ENCODE results near the gene POTEI.
"Not testable (repeated sequence)": the region's sequence is repeated elsewhere in the genome, so short reads cannot be mapped to it uniquely, and the experiment has no call there.

The POTEI gene

GRCh38 chr2:130509228-130509627, at the start of gene POTEI:
Gene POTEI (minus strand): TSS chr2:130509328. CDS start chr2:130509235, 93 bp downstream.
- not testable (repeated sequence) for DNase-seq

DNA sequence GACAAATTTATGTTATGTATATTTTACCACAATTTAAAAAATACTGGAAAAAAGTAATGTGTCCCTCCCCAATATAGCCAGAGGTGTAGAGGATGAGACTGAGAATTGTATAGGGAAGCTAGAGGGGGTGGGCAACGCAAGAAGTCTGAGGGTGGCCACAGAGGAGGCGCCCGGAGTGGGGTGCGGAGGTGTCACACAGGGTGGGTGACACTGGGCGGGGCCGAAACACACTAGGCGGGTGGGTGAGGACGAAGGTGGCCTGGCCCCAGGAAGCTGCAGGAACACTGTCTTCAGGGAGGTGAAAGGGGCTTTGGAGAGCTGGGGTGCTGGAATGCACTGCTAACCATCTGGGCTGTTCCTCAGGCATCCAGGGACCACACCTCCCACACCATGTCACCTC, 47.3 kb upstream of the POTEI start:
- DNase-seq = not testable (repeated sequence)

GRCh38 chr2:130554178-130554577, 45.0 kb upstream of the POTEI start:
- DNase-seq = not testable (repeated sequence)

GRCh38 chr2:130549475-130549874, 40.3 kb upstream of the POTEI start:
- DNase-seq = not testable (repeated sequence)

GRCh38 chr2:130548418-130548817, 39.3 kb upstream of the POTEI start:
- not testable (repeated sequence) for DNase-seq

DNA sequence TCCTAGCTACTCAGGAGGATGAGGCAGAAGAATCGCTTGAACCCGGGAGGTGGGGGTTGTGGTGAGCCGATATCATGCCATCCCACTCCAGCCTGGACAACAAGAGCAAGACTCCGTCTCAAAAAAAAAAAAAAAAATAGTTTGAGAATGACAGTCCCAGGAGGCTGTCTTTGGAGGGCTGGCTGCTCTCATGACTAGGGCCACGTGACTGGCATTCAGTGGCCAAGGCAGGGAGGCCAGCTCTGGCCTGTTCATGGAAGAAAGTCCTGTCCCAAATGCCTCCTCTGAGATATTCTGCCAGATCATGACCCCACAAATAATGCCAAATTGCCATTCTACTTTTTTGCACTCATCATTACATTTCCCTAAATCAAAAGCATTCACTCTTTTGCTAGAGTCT, 35.9 kb upstream of the POTEI start:
- DNase-seq = not testable (repeated sequence)

- DNase-seq = not testable (repeated sequence)
Measured at GRCh38 chr2:130543785-130544528, 34.8 kb upstream of the POTEI start.

DNA sequence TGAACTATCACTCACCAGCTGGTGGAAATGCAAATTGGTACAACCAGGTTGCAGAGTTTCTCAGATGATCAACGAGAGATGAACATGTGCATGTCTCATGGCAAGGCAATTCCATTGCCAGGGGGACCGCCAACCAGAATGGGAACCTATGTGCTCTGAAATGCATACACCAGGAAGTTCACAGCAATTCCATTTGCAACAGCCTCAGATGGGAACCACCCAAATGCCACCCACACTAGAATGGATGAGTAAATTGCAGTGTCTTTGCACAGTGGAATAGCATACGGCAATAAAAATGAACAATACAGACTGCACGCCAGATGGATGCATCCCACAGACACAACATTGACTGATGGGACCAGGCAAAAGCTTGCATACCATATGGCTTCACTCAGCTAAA, 33.7 kb upstream of the POTEI start:
- DNase-seq = not testable (repeated sequence)

- DNase-seq = not testable (repeated sequence)
Measured at GRCh38 chr2:130538271-130538670, 29.1 kb upstream of the POTEI start.

DNA sequence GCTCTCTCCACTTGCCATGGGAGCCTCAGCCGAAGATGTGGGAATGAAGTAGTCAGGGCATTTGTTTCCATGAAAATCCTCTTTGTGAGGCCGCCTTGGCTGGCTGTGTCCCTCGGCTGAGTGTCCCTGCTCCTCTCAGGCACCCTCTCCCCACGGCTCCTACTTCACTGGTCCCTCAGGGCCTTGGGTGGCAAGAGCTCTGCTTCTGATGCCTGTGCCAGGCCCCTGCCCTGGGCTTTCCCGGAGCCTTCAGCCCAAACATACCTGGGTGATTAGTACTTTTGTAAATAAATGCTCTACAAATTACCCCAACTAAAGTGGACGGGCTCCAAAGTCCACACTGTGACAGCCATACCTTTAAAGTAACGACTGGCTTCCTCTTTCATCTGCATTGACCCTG, 27.5 kb upstream of the POTEI start:
- DNase-seq = not testable (repeated sequence)

GRCh38 chr2:130531672-130532071, 22.5 kb upstream of the POTEI start:
- DNase-seq = not testable (repeated sequence)

GRCh38 chr2:130531225-130531624, 22.1 kb upstream of the POTEI start:
- DNase-seq = not testable (repeated sequence)

DNA sequence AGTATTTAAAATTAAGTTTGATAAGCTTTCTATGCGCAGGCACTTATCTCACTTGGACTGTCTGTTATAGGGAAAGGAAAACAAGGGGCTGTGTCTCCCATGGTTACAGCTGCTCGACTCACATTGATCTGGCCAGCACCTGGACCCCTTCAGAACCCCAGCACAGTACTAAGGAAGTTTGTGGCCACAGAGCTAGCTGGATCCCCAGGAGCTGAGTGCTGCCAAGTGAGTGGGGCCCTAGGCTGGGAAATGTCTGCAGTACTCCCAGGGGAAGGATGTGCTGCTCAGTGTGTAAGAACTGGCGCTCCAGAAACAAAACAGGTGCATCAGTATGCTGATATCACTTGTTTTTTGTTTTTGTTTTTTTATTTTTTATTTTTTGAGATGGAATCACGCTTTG, 21.1 kb upstream of the POTEI start:
- DNase-seq = not testable (repeated sequence)

DNA sequence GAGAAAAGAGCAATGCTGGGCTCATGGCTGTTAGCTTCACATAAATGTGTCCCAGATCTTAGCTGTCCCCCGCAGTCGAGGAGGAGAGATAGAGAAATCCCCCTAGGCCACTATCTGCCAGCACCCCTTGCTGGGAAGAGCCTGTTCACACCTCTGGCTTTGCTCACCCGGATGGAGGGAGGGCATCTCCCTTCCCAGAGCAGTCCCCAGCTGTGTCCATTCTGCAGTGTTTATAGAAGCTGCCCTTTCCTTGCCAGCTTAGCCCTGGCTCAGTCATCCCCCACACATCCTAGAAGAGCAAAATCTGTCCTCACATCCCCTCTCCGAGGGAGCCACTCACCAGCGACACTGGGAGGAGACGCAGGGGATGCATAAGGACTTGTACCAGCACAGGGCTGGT, 20.4 kb upstream of the POTEI start:
- not testable (repeated sequence) for DNase-seq

- DNase-seq = not testable (repeated sequence)
Measured at GRCh38 chr2:130527365-130527967, 18.3 kb upstream of the POTEI start.

- DNase-seq = not testable (repeated sequence)
Measured at GRCh38 chr2:130522390-130522789, 13.3 kb upstream of the POTEI start.

- not testable (repeated sequence) for DNase-seq
Measured at GRCh38 chr2:130520992-130521391, 11.9 kb upstream of the POTEI start, which contains the start of gene CFC1B. Gene CFC1B (plus strand): TSS chr2:130521222. CDS start chr2:130521485, 263 bp downstream.

DNA sequence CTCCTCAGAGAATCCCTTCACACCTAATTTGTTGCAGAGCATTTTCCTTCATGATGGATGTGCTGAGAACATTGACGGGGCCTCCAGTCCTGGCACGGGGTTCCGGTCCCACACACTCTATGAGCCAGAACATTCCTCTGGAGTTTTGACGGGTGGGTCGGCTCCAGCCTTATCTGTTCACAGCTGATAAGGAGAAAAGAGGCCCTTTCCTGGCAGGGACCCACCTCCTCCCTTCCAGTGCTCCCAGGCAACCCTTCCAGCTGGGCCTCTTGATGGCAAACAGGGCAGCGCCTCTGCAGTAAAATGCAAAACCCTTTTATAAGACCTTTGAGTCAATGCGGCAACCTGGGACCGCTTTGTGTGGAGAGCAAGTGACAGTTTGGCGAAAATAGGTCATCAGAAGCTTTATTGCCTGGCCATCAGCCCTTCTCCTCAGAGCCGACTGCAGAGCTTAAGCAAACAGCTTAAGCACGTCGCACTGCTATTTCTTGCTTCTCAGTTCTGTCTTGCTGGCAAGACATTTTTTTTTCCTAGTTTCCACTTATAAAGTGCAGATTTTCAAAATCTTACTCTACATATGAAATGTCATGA, 9.5 kb upstream of the POTEI start:
- DNase-seq = not testable (repeated sequence)

DNA sequence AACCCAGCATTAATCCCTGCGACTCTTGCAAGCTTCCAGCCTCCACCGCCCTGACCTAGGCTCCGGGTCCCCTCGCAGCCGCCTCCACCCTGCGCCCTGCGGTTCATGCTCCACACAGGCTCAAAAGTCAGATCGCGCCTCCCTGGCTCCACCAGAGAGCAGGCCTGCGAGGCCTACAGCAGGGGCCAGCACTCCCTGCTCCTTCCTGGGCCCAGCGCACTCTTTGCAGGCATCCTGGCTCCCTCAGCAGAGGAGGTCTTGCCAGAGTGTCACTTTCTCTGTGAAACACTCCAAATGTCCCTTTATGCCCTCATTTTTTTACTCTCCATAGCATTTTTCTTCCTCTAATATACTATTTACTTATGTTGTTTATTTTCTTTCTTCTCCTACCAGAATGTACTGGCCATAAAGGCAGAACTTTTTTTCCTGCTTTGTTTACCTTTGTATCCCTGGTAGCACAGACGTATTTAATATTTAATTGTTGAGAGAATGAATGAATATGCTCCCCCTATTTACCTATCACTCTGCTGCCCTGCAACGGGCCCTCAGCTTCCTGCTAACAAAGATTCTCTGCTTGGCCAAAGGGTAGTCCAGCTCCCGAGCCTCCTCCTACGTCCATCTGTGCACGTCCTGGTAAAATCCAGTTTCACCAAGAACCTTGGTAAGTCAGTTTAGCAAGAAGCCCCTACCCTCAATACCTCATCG, 2.8 kb upstream of the POTEI start:
- not testable (repeated sequence) for DNase-seq

GRCh38 chr2:130510807-130511746, 1.9 kb upstream of the POTEI start:
- DNase-seq = not testable (repeated sequence)

DNA sequence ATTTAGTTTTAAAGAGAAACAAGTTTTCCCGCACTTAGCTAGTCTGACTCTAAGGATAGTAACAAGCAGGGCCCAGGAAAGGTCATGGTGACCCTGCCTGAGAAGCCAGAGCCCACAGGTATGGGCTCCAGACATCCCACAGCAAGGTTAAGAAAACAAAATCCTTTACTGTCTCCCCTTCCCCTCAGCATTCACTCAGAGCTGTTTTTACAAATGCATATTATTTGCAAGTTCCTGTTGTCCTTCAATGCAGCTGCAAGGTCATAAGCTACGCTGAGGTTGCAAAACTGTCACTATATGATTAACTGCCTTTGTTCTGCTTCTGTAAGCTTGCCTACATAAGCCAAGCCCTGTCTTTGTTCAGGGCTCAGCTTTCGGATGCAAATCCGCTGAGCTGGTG, 18.1 kb downstream of the POTEI start:
- DNase-seq = not testable (repeated sequence)

- DNase-seq = not testable (repeated sequence)
Measured at GRCh38 chr2:130455413-130455812, 53.7 kb downstream of the POTEI start.
